Fibroblast of skin of right quadriceps (primary cell): ENCODE measurements around the gene KRT75.

Experiments
- DNase-seq: peaks from one replicate; pipeline ENCODE4 v3.0.0-alpha.2; 2013

Gene KRT75

GRCh38 chr12:52390739-52391617 is 43.2 kb downstream of the KRT75 start:
- peak; percentile 19 for DNase-seq

DNA sequence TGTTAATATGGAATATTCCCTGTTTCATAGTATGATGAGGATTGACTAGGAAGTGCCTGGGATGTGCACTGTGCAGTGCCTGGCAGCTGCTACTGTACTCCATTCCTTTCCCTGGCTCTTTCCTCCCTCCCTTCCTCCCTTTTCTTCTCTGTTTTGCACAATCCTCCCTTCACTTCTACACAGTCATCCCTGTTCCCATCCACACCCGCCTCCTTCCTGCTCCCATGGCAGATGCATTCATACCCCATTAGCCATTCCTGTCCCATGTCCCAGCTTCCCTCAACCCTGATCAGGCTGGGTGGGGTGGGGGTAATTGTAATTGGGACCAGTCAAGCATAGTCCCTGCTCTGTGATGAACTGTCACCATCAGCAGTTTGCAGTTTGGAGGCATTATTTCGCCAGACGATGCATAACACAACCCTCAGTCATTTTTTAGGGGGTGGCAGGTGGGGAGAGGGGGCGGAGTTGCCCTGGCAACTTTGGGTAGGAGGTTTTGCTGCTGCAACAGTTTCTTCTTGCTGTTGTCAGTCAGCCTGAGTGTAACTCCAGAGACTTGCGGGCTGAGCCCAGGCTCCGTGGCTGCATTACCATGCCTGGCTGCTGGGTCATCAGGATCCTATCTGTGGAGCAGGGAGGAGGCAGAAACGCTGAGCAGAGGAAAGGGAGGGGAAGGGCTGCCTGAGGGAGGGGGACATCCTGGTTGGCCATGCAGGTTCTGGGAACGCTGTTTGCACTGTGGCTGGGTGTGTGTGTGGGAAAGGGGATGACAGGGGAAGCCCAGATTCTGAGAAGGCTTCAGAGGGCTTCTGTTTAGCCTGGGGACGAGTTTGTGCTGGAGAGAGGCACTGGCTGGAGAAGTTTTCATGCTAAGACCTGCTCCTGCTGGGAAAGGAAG is 44.6 kb downstream of the KRT75 start:
- DNase-seq, result peak; percentile 12

DNA sequence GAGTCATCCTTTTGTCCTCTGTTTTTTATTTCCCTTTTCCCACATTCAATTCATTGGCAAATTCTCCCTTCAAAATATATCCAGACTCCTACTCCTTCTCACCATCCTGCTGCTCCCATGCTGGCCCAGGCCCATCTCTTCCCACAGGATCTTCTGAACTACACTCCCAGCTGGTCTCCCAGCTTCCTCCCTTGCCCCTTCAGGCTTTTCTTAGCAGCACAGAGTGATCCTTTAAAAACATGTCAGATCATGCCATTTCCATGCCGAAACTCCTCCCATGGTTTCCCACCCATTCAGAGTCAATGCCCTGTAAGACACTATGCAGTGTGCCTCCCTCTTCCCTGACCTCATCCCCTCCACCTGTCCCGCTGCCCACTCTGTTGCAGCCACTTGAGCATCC is 46.3 kb downstream of the KRT75 start:
- DNase-seq, result no peak

DNA sequence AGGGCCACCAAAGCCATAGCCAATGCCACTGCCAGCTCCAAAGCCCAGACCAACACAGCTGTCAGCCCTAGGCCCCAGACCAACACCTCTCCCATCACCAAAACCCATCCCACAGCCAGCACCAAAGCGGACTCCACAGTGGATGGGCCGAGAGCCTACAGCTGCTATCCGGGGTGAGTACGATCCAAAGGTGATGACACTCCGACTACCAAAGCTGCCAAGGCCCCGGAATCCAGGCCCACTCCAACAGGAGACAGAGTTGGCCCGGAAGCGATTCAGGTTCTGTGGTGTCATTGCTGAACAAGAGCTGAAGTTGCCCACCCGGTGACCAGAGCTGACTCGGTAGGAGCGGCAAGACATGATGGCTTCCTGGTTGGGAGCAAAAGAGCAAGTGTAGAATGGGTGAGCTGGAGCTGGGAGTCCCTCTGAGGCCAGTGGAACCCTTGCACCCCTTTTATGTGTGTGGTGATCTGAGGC is 48.9 kb downstream of the KRT75 start, which contains the start of gene KRT84:
KRT84 (minus strand) TSS at position 427 of the 477 bp plus-strand sequence; CDS start at position 360, 67 bp downstream.
- no peak for DNase-seq

DNA sequence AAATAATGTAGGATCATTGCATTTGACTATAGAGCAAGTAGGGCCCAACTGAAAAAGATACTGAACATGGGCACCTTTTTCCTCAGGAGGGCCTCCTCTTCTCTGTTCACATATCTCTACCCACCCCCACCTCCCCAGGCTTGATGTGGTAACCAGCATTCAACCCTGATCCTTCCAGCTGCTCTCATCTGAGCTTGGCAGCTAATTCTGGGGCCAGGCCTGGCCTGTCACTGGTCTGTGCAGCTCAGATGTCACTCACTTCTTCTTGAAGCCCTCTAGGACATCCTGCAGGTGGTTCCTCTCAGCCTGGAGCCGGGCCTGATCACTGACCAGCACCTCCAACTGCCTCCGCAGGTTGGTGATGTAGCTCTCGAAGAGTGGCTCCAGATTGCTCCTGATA is 50.8 kb downstream of the KRT75 start:
- DNase-seq, result no peak

DNA sequence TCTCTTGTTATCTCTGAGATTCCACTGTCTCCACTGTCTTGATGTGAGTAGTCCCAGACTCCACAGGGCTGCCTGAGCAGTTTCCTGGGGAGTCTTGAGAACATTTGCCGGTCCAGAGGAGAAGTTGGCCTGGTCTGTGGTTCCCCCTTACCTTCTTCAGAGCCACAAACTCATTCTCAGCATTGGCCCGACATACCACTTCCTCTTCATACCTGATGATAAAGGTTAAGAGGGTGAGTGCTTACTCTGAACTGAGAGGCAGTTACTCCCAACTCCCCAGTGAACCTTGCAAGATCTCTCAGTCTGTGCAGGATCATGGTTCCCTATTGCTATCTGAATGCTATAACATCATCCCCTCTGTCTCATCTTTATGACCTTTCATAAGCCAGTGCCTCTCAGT is 51.3 kb downstream of the KRT75 start:
- no peak for DNase-seq

DNA sequence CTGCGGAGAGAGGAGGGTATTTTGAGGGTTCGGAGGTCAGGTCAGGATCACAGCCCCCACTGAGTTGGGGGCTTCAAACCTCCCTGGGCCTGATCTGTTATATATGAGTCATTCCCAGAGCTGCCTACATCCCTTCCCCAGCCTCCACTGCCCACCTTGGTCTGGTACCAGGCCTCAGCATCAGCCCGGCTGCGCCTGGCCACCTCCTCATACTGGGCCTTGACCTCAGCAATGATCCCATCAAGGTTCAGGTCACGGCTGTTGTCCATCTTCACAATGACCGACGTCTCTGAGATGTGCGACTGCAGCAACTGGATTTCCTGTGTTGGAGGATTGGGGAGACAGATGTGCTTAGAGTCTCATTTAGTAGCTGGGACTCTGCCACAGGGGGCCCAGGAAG is 53.0 kb downstream of the KRT75 start:
- DNase-seq, result no peak

DNA sequence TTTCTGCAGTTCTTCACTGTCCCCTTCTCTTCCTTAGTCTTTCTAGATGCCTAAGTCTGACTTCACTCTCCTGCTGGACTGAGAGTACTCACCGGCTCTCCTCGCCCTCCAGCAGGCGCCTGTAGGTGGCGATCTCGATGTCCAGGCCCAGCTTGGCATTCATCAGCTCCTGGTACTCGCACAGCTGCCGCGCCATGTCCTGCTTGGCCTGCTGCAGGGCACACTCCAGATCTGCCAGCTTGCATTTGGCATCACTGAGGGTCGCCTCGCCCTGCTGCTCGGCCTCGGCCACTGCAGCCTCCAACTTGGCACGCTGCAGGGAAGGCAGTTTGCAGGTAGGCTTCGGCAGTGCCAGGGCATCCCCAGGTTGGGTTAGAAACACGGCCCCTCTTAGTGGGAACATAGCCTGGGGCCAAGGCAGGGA is 53.9 kb downstream of the KRT75 start:
- peak; percentile 6 for DNase-seq

DNA sequence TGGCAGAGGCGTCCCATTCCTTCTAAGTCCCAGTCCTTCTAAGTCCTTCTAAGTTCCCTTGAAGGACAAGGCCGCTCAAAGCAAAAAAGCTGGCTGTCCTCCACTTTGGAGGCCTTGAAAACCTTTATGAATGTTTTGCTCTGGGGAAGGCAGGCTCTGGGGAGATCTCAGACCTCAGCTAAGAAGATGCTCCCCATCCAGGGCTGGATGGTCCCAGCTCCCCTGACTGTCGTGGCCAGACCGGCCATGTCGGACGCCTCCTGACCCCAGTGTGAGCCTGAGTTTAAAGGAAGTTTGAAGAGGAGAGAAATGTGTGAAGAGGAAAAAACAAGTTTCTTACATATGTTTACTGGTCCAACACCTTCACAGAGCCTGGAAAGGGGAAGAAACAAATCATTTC is 54.6 kb downstream of the KRT75 start:
- DNase-seq, result no peak

- DNase-seq, result no peak
Measured at GRCh38 chr12:52378091-52378490, 56.1 kb downstream of the KRT75 start.

- no peak for DNase-seq
Measured at GRCh38 chr12:52377266-52377665, 56.9 kb downstream of the KRT75 start.
